Measurements from ENCODE around the gene HADH.

DNA sequence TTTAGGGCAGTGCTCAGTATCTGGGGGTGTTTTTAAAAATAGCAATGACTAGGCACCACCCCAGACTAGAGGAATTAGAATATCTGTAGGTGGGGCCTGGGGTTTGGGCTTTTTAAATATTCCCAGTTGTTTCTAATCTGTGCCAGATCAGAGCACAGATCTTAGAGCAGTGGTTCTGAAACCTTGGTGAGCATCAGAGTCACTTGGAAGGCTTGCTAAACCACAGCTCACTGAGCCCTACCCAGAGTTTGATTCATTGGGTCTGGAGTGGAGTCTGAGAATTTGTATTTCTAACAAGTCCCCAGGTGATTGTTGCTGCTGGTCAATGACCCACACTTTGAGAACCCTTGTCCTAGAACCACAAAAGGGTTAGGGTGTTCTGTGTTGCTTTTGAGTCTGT, 16.7 kb downstream of the HADH start:
- TF ChIP-seq, protein P1, sequence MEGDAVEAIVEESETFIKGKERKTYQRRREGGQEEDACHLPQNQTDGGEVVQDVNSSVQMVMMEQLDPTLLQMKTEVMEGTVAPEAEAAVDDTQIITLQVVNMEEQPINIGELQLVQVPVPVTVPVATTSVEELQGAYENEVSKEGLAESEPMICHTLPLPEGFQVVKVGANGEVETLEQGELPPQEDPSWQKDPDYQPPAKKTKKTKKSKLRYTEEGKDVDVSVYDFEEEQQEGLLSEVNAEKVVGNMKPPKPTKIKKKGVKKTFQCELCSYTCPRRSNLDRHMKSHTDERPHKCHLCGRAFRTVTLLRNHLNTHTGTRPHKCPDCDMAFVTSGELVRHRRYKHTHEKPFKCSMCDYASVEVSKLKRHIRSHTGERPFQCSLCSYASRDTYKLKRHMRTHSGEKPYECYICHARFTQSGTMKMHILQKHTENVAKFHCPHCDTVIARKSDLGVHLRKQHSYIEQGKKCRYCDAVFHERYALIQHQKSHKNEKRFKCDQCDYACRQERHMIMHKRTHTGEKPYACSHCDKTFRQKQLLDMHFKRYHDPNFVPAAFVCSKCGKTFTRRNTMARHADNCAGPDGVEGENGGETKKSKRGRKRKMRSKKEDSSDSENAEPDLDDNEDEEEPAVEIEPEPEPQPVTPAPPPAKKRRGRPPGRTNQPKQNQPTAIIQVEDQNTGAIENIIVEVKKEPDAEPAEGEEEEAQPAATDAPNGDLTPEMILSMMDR (tag by site-specific recombination; IDR thresholded peaks at IDR 0.05) = no peak
- TF ChIP-seq ZBTB20 (tag by site-specific recombination; IDR thresholded peaks at IDR 0.05) = no peak
- TF ChIP-seq MZF1 (tag by site-specific recombination; IDR thresholded peaks at IDR 0.05; ENCODE audit: borderline replicate concordance) = no peak
- TF ChIP-seq, protein P2, sequence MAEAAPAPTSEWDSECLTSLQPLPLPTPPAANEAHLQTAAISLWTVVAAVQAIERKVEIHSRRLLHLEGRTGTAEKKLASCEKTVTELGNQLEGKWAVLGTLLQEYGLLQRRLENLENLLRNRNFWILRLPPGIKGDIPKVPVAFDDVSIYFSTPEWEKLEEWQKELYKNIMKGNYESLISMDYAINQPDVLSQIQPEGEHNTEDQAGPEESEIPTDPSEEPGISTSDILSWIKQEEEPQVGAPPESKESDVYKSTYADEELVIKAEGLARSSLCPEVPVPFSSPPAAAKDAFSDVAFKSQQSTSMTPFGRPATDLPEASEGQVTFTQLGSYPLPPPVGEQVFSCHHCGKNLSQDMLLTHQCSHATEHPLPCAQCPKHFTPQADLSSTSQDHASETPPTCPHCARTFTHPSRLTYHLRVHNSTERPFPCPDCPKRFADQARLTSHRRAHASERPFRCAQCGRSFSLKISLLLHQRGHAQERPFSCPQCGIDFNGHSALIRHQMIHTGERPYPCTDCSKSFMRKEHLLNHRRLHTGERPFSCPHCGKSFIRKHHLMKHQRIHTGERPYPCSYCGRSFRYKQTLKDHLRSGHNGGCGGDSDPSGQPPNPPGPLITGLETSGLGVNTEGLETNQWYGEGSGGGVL (tag by site-specific recombination; IDR thresholded peaks at IDR 0.05) = no peak
- no peak for TF ChIP-seq RBAK (tag by site-specific recombination; IDR thresholded peaks at IDR 0.05)
- no peak for TF ChIP-seq KLF7 (tag by site-specific recombination; IDR thresholded peaks at IDR 0.05; ENCODE audit: borderline replicate concordance)
- no peak for TF ChIP-seq ZBTB21 (tag by site-specific recombination; IDR thresholded peaks at IDR 0.05)
- TF ChIP-seq OVOL3 (tag by site-specific recombination; IDR thresholded peaks at IDR 0.05) = no peak
- TF ChIP-seq, protein P3, sequence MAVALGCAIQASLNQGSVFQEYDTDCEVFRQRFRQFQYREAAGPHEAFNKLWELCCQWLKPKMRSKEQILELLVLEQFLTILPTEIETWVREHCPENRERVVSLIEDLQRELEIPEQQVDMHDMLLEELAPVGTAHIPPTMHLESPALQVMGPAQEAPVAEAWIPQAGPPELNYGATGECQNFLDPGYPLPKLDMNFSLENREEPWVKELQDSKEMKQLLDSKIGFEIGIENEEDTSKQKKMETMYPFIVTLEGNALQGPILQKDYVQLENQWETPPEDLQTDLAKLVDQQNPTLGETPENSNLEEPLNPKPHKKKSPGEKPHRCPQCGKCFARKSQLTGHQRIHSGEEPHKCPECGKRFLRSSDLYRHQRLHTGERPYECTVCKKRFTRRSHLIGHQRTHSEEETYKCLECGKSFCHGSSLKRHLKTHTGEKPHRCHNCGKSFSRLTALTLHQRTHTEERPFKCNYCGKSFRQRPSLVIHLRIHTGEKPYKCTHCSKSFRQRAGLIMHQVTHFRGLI (tag by site-specific recombination; IDR thresholded peaks at IDR 0.05) = no peak
- TF ChIP-seq ZNF302 (tag by site-specific recombination; IDR thresholded peaks at IDR 0.05; ENCODE audit: low read depth) = no peak
- TF ChIP-seq, protein P4, sequence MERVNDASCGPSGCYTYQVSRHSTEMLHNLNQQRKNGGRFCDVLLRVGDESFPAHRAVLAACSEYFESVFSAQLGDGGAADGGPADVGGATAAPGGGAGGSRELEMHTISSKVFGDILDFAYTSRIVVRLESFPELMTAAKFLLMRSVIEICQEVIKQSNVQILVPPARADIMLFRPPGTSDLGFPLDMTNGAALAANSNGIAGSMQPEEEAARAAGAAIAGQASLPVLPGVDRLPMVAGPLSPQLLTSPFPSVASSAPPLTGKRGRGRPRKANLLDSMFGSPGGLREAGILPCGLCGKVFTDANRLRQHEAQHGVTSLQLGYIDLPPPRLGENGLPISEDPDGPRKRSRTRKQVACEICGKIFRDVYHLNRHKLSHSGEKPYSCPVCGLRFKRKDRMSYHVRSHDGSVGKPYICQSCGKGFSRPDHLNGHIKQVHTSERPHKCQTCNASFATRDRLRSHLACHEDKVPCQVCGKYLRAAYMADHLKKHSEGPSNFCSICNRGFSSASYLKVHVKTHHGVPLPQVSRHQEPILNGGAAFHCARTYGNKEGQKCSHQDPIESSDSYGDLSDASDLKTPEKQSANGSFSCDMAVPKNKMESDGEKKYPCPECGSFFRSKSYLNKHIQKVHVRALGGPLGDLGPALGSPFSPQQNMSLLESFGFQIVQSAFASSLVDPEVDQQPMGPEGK (tag by site-specific recombination; IDR thresholded peaks at IDR 0.05) = no peak
